T-helper 2 cell treated with Interferon-gamma antibody and Interleukin-4, amounts not matched to agents 5 μg/mL and 100 μg/mL, for 36 hours (primary cell): ENCODE measurements around the gene DERL3.

Experiments used
- DNase-seq: peaks from one replicate; pipeline ENCODE4 v3.0.0; 2021; ENCODE audit warnings: low spot score
- H3K27ac Mint-ChIP-seq: one replicate; pipeline ENCODE4 v1.8.0; 2021; ENCODE audit warnings: mild to moderate bottlenecking, mixed read lengths
- H3K27me3 Mint-ChIP-seq: one replicate; pipeline ENCODE4 v1.8.0; 2021; ENCODE audit warnings: low read depth, mixed read lengths
- H3K36me3 Mint-ChIP-seq: one replicate; pipeline ENCODE4 v1.8.0; 2021; ENCODE audit warnings: low read depth, mixed read lengths
- H3K4me1 Mint-ChIP-seq: one replicate; pipeline ENCODE4 v1.8.0; 2021; ENCODE audit warnings: low read depth, mixed read lengths
- H3K4me3 Mint-ChIP-seq: one replicate; pipeline ENCODE4 v1.8.0; 2022; ENCODE audit warnings: mild to moderate bottlenecking, moderate library complexity, mixed read lengths
- H3K9me3 Mint-ChIP-seq: one replicate; pipeline ENCODE4 v1.8.0; 2021; ENCODE audit warnings: mixed read lengths

Gene DERL3

GRCh38 chr22:23841292-23841691, 2.5 kb upstream of the DERL3 start:
- no peaks in the 10 kb centered on the region for H3K9me3 Mint-ChIP-seq
- H3K36me3 Mint-ChIP-seq = peaks cover 2% of the 10 kb centered on the region
- H3K27me3 Mint-ChIP-seq = no peaks in the 10 kb centered on the region
- DNase-seq = no peak
- no peak overlapping the region for H3K4me3 Mint-ChIP-seq
- peak overlapping the region; percentile 2 for H3K27ac Mint-ChIP-seq
- H3K4me1 Mint-ChIP-seq = peaks cover 18% of the 10 kb centered on the region

GRCh38 chr22:23840026-23840425, 1.2 kb upstream of the DERL3 start:
- H3K9me3 Mint-ChIP-seq = no peaks in the 10 kb centered on the region
- no peak overlapping the region for H3K27ac Mint-ChIP-seq
- H3K4me3 Mint-ChIP-seq = peak overlapping the region; percentile 47

GRCh38 chr22:23837911-23838680, 710 bp downstream of the DERL3 start:
- H3K27ac Mint-ChIP-seq = peak overlapping the region; percentile 93
- H3K36me3 Mint-ChIP-seq = peaks cover 8% of the 10 kb centered on the region
- no peaks in the 10 kb centered on the region for H3K9me3 Mint-ChIP-seq
- DNase-seq = no peak
- peaks cover 18% of the 10 kb centered on the region for H3K4me1 Mint-ChIP-seq
- H3K4me3 Mint-ChIP-seq = peak overlapping the region; percentile 96
- H3K27me3 Mint-ChIP-seq = no peaks in the 10 kb centered on the region

More at GRCh38 chr22:23840026-23840425, 1.2 kb upstream of the DERL3 start:
- no peaks in the 10 kb centered on the region for H3K27me3 Mint-ChIP-seq
- peaks cover 8% of the 10 kb centered on the region for H3K36me3 Mint-ChIP-seq
- no peak for DNase-seq
- H3K4me1 Mint-ChIP-seq = peaks cover 18% of the 10 kb centered on the region

GRCh38 chr22:23837496-23837859, 1.3 kb downstream of the DERL3 start:
- no peak for DNase-seq
- Mint-ChIP-seq H3K4me3 (peak overlapping the region; percentile 96), H3K27ac (peak overlapping the region; percentile 93), H3K9me3 (no peaks in the 10 kb centered on the region), H3K4me1 (peaks cover 18% of the 10 kb centered on the region), H3K36me3 (peaks cover 8% of the 10 kb centered on the region), H3K27me3 (no peaks in the 10 kb centered on the region)

DNA sequence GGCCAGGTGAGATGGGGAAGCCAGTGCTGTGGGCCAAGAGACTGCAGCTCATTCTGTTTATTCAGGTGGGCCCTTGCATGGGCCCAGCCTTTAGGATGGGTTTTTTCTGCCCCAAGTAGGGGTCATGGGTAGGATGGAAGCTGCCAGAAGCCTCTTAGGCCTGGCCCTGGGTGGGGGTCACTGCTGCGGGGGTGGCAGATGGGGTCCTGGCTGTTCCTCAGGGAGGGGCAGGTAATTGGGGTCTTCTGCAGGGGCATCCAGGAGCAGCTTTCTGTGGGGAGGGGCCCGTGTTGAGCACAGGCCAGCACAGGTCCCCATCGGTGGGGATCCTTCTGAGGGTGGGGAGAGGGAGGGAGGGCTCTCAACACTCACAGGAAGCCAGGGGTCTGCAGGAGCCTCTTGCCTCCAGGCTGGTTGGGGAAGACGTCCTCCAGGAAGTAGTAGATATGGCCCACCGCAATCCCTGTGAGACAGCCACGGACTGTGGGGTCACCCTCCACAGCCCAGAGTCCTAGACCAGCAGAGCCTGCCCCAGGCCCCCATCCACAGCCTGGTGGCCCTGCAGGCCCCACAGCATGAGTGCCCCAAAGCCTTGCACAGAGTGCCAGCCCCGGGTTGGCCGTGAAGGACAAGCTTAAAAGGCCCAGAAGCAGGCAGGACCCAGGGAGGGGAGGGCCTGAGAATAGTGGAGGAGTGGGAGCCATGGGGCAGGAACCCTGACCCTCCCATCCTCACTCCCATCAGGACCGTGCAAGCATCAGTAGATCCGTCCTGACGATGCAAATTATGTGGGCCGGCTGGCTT, 1.9 kb downstream of the DERL3 start:
- DNase-seq = no peak
- Mint-ChIP-seq H3K27me3 (no peaks in the 10 kb centered on the region), H3K4me3 (peak overlapping the region; percentile 40), H3K27ac (peak overlapping the region; percentile 45), H3K9me3 (no peaks in the 10 kb centered on the region), H3K36me3 (peaks cover 8% of the 10 kb centered on the region), H3K4me1 (peaks cover 18% of the 10 kb centered on the region)

DNA sequence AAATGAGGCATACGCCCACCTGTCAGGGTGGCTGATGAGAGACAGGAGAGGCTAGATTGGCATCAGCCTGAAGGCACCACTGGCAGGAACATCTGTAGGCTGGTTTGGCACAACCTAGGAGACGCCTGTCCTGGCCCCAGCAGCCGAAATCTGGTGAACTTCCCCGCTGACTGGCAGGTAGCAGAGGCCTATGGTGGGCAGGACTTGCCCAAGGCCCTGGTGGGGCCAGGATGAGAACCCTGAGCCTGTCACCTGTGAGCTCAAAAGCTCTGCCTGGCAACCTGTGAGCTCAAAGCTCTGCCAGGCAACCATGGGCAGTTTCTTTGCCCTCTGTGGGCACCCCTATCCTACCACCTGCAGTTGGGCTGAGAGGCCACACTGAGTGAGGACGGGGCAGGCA, 2.5 kb downstream of the DERL3 start:
- Mint-ChIP-seq H3K27me3 (no peaks in the 10 kb centered on the region), H3K9me3 (no peaks in the 10 kb centered on the region), H3K36me3 (peaks cover 8% of the 10 kb centered on the region), H3K4me3 (peak overlapping the region; percentile 19), H3K27ac (no peak overlapping the region), H3K4me1 (peaks cover 18% of the 10 kb centered on the region)
- DNase-seq = no peak

DNA sequence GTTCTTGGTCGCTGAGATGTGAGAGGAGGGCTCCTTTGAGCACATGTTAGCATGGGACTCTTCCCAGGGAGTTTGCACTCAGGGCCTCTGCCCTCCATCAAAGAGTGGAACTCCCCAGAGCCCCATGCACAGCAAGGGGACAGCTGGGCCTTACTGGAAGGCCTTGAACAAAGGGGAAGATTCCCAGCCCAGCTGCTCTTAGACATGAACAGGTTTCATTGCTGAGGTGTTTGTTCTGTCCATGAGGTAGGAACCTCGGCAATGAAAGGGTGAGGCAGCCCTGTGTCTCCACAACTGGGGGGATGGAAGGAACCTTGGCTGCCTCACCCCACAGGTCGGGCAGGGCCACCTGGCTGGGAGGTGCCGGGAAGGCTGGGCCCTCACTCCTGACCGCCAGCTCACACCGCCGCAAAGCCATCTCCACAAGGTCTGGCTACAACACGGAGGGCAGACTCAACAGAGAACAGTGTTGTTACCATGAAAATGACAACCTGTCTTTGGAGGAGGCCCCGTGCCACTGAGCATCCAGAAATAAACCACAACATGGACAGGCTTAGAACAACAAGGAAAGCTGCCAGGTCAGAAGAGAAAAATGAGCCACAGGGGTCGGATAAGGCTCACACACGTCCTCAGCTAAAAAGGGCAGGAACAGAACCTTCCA, 3.2 kb downstream of the DERL3 start:
- Mint-ChIP-seq H3K27me3 (no peaks in the 10 kb centered on the region), H3K9me3 (no peaks in the 10 kb centered on the region), H3K4me1 (peaks cover 18% of the 10 kb centered on the region), H3K4me3 (no peak overlapping the region), H3K27ac (no peak overlapping the region), H3K36me3 (peaks cover 13% of the 10 kb centered on the region)
- DNase-seq = no peak

DNA sequence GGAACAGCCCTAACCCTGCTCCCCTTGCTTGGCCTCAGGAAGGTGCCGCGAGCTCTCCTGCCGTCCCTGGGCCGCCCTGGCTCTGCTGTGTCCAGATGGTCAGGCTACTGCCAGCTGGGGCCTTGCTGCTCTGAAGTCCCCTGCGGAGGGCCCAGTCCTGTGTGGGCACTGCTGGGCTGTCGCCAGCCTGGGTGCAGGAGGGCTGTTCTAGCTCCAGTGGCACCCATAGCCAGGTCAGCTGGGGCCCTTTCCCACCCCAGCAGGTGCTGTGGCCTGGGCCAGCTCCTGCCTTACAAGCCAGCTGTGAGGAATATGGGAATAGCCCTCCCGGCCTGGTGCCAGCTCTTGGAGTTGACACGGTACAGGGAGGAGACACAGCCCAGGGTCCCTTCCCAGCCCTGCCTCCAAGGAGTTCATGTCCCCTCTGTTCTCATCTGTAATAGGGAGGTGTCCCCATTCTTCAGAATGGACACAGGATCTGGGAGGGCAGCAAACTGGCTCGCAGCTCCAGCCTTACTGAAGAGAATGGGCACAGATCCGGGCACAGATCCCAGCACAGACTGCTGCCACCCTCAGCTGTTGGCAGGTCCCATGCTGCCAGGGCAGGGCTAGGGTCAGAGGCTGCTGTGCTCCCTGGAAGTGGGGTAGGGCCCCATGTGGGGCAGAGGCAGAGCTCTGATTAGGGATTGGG, 3.9 kb downstream of the DERL3 start:
- H3K27ac Mint-ChIP-seq = no peak overlapping the region
- H3K9me3 Mint-ChIP-seq = no peaks in the 10 kb centered on the region
- H3K4me3 Mint-ChIP-seq = no peak overlapping the region
- DNase-seq = no peak
- peaks cover 18% of the 10 kb centered on the region for H3K4me1 Mint-ChIP-seq
- H3K36me3 Mint-ChIP-seq = peaks cover 16% of the 10 kb centered on the region
- no peaks in the 10 kb centered on the region for H3K27me3 Mint-ChIP-seq

DNA sequence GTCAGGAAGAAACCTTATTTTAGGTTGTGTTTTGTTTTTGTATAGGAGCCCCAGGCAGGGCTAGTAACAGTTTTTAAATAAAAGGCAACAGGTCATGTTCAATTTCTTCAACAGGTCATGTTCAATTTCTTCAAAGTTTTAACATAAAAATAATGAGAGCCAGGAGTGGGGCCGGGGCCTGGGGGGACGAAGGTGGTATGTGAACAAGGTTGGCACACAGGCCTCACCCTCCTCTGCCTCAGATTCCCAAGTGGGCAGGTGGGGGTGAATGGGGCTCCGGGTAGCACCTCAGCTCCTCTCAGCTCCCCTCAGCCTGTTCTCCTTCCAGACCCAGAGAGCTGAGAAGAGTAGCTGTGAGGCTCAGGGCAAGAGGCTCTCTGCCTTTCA, 4.4 kb downstream of the DERL3 start:
- Mint-ChIP-seq H3K36me3 (peaks cover 18% of the 10 kb centered on the region), H3K9me3 (no peaks in the 10 kb centered on the region), H3K4me1 (peaks cover 14% of the 10 kb centered on the region), H3K4me3 (no peak overlapping the region), H3K27ac (no peak overlapping the region), H3K27me3 (no peaks in the 10 kb centered on the region)
- DNase-seq = no peak

- no peak overlapping the region for H3K27ac Mint-ChIP-seq
- peaks cover 12% of the 10 kb centered on the region for H3K4me1 Mint-ChIP-seq
- no peak for DNase-seq
- H3K36me3 Mint-ChIP-seq = peaks cover 19% of the 10 kb centered on the region
- H3K27me3 Mint-ChIP-seq = no peaks in the 10 kb centered on the region
- no peak overlapping the region for H3K4me3 Mint-ChIP-seq
- no peaks in the 10 kb centered on the region for H3K9me3 Mint-ChIP-seq
Measured at GRCh38 chr22:23833911-23834317, 4.9 kb downstream of the DERL3 start.

- Mint-ChIP-seq H3K27me3 (no peaks in the 10 kb centered on the region), H3K4me1 (peaks cover 9% of the 10 kb centered on the region), H3K27ac (no peak overlapping the region), H3K4me3 (no peak overlapping the region), H3K9me3 (no peaks in the 10 kb centered on the region), H3K36me3 (peaks cover 23% of the 10 kb centered on the region)
- DNase-seq = no peak
Measured at GRCh38 chr22:23833017-23833751, 5.6 kb downstream of the DERL3 start.

GRCh38 chr22:23832226-23833016, 6.4 kb downstream of the DERL3 start:
- peaks cover 5% of the 10 kb centered on the region for H3K4me1 Mint-ChIP-seq
- DNase-seq = no peak
- no peaks in the 10 kb centered on the region for H3K9me3 Mint-ChIP-seq
- no peak overlapping the region for H3K4me3 Mint-ChIP-seq
- H3K27ac Mint-ChIP-seq = no peak overlapping the region
- no peaks in the 10 kb centered on the region for H3K27me3 Mint-ChIP-seq
- H3K36me3 Mint-ChIP-seq = peaks cover 24% of the 10 kb centered on the region
